NT2/D1 (cell line): ENCODE data around the gene F2RL1.

Experiments used
- DNase-seq: peaks from one replicate; pipeline ENCODE4 v3.0.0-alpha.2; 2011; ENCODE audit warnings: low read depth, low spot score
- H3K27me3 ChIP-seq: 2 replicates; pipeline ENCODE4 v1.6.0; 2011; ENCODE audit warnings: mild to moderate bottlenecking; ENCODE audit not compliant: insufficient read length, insufficient read depth
- H3K36me3 ChIP-seq: 2 replicates; pipeline ENCODE4 v1.6.1; 2011; ENCODE audit warnings: mild to moderate bottlenecking, low read length, mixed read lengths; ENCODE audit not compliant: insufficient read depth, insufficient read length
- H3K4me1 ChIP-seq: 2 replicates; pipeline ENCODE4 v1.5.1; 2011; ENCODE audit not compliant: insufficient read depth, insufficient read length
- H3K4me3 ChIP-seq: 2 replicates; pipeline ENCODE4 v1.5.1; 2011; ENCODE audit warnings: low read depth; ENCODE audit not compliant: insufficient read length
- H3K9ac ChIP-seq: 2 replicates; pipeline ENCODE4 v1.6.0; 2011; ENCODE audit warnings: low read depth; ENCODE audit not compliant: insufficient read length
- H3K9me3 ChIP-seq: 2 replicates; pipeline ENCODE4 v1.5.1; 2011; ENCODE audit warnings: mild to moderate bottlenecking, low read length; ENCODE audit not compliant: insufficient read depth
- SUZ12 ChIP-seq: IDR thresholded peaks from 2 replicates; pipeline ENCODE4 v1.6.1; 2011; ENCODE audit not compliant: insufficient read length, insufficient read depth; ENCODE audit errors: extremely low read depth
- YY1 ChIP-seq: IDR thresholded peaks from 2 replicates; pipeline ENCODE4 v1.6.1; 2011; ENCODE audit not compliant: insufficient read length, insufficient read depth
- ZNF274 ChIP-seq: IDR thresholded peaks from 2 replicates; pipeline ENCODE4 v1.6.1; 2011; ENCODE audit warnings: mild to moderate bottlenecking, low read depth, low read length

The F2RL1 gene

DNA sequence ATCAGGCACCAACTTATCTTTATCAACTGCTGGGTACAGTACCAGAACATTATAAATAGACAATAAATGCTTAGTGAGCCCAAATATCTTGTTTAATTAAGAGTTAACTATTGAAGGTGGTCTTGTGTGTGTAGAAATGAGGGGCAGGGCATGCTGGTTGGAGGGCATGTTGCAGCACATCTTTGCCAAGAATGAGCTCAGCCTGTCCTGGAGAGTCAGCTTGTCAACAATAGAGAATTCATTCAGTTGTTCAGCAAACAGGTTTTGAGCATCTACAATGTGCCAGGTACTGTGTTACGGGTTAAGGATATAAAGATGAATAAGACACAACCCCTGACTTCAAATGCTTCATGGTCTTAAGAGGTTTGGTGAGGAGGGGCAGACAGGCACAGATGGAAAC is 19.2 kb upstream of the F2RL1 start:
- Histone ChIP-seq H3K9me3 (no peaks in the 10 kb centered on the region), H3K4me1 (no peaks in the 10 kb centered on the region), H3K27me3 (no peaks in the 10 kb centered on the region), H3K9ac (no peak overlapping the region), H3K4me3 (no peak overlapping the region), H3K36me3 (no peaks in the 10 kb centered on the region)
- DNase-seq, result no peak
- TF ChIP-seq SUZ12 (no peak), ZNF274 (no peak)

GRCh38 chr5:76800579-76800978 is 18.3 kb upstream of the F2RL1 start:
- Histone ChIP-seq H3K4me3 (no peak overlapping the region), H3K36me3 (no peaks in the 10 kb centered on the region), H3K4me1 (no peaks in the 10 kb centered on the region), H3K9ac (no peak overlapping the region), H3K27me3 (no peaks in the 10 kb centered on the region), H3K9me3 (no peaks in the 10 kb centered on the region)
- DNase-seq, result no peak
- TF ChIP-seq SUZ12, result no peak
- no peak for TF ChIP-seq YY1
- TF ChIP-seq ZNF274, result no peak

DNA sequence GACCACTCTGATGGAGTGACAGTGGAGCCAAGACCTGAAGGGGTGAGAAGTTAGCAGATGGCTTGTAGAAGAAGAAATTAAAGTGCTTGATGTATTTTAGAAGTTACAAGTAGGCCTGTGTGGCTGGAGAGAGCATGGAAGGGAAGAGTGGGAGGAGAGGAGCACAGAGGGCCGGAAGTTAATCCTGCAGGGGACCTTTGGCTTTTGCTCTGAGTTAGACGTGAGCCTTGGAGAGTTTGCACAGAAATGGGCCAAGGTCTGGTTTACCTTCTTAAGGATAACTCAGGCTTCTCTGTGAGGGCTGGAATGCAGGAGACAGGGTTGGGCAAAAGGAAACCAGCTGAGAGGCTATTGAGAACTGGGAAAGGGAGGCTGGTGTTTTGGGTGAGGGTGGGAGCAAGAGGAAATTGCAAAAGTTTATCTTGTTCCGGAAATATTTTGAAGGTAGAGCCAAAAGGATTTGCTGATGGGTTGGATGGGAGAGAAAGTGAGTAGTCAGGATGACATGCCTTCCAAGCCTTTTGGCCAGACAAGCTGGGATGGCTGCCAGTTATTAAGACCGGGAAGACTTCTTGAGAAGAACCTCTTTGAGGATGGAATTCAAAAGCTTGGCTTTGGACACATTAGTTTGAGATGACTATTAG is 17.5 kb upstream of the F2RL1 start:
- Histone ChIP-seq H3K27me3 (no peaks in the 10 kb centered on the region), H3K9me3 (no peaks in the 10 kb centered on the region), H3K36me3 (no peaks in the 10 kb centered on the region), H3K9ac (no peak overlapping the region), H3K4me3 (no peak overlapping the region), H3K4me1 (no peaks in the 10 kb centered on the region)
- no peak for DNase-seq
- TF ChIP-seq SUZ12, result no peak

DNA sequence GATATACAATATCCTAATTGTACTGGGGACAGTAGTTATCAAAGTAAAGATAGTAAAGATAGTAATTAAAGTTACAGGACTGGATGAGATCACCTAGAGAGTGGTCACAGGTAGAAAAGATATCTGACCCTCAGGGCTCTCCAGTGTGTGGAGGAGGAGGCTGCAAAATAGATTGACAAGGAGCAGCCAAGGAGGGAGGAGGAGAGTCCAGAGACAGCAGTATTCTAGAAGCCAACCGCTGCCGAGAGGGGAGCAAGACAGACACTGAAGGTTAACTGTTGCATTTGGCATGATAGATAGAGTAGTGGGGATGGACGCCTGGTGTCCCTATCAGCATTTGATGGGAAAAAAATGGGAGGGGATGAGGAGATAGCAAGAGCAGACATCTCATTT is 17.0 kb upstream of the F2RL1 start:
- H3K36me3 ChIP-seq, result no peaks in the 10 kb centered on the region
- H3K9ac ChIP-seq, result no peak overlapping the region
- no peaks in the 10 kb centered on the region for H3K4me1 ChIP-seq
- no peaks in the 10 kb centered on the region for H3K27me3 ChIP-seq
- H3K9me3 ChIP-seq, result no peaks in the 10 kb centered on the region
- H3K4me3 ChIP-seq, result no peak overlapping the region
- no peak for DNase-seq
- TF ChIP-seq YY1 (no peak), SUZ12 (no peak), ZNF274 (no peak)

GRCh38 chr5:76804266-76804665 is 14.6 kb upstream of the F2RL1 start:
- TF ChIP-seq SUZ12, result no peak
- no peak for TF ChIP-seq ZNF274
- TF ChIP-seq YY1, result no peak
- H3K4me1 ChIP-seq, result peaks cover 3% of the 10 kb centered on the region

DNA sequence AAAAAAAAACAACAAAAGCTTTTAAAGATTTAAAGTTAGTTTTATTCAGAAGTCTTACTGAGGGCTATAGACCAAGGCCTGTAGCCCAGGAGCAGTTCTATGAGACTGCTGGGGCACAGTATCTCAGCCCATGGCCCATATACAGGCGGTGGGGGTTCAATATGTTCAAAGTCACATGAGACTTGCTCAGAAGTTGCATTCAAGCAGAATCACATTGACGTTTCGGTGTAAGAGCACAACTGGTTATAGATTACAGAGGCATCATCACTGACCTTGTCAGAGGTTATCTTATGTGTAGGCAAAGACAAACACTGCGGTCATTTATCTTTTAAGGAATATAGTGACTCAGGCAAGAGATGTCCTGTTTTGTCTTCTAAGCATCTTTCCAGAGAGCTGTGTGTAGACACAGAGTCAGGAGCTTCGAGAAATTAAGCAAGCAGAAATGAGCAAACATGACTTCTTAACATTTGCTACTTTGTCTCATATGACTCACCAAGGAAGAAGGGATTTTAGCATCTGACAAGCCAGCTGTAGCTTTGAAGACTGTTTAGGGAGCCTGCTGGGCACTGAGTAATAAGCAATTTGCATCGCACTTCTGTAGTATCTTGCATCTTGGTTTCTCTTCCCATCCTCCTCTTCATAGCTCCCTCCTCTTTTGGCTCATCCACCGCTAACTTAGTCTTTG is 12.9 kb upstream of the F2RL1 start:
- Histone ChIP-seq H3K9me3 (peaks cover 3% of the 10 kb centered on the region; the same call in 1 of the 2 replicates), H3K4me3 (peak overlapping the region; percentile 44), H3K36me3 (no peaks in the 10 kb centered on the region), H3K4me1 (peaks cover 4% of the 10 kb centered on the region), H3K27me3 (no peaks in the 10 kb centered on the region), H3K9ac (peak overlapping the region; percentile 76)
- TF ChIP-seq SUZ12, result no peak
- no peak for TF ChIP-seq ZNF274
- no peak for TF ChIP-seq YY1
- DNase-seq, result no peak

More at GRCh38 chr5:76804266-76804665, 14.6 kb upstream of the F2RL1 start:
- Histone ChIP-seq H3K9ac (no peak overlapping the region), H3K4me3 (no peak overlapping the region), H3K9me3 (no peaks in the 10 kb centered on the region), H3K27me3 (no peaks in the 10 kb centered on the region), H3K36me3 (no peaks in the 10 kb centered on the region)
- DNase-seq, result no peak

DNA sequence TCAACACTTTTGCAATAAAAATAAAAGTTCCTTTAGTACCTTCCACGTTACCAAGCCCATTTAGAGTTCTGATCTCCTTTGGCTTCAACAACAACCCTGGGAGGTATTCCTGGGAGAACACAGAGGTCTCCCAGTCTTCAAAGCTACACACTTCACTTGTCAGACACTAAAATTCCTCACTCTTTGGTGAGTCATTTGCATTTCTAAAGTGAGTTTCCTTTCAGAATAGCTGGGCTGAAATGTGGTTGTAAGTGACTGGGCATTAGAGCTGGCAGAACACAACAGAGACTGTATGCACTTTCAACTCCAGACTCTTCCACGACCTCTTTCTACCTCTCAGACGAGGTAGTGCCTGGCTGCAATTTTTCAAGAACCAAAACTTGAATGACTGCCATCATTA is 11.5 kb upstream of the F2RL1 start:
- H3K9ac ChIP-seq, result no peak overlapping the region
- no peak overlapping the region for H3K4me3 ChIP-seq
- peaks cover 7% of the 10 kb centered on the region; the same call in 1 of the 2 replicates for H3K9me3 ChIP-seq
- peak; percentile 77 for DNase-seq
- H3K27me3 ChIP-seq, result no peaks in the 10 kb centered on the region
- no peaks in the 10 kb centered on the region for H3K36me3 ChIP-seq
- no peak for TF ChIP-seq ZNF274
- no peak for TF ChIP-seq SUZ12
- TF ChIP-seq YY1, result no peak
- H3K4me1 ChIP-seq, result peaks cover 4% of the 10 kb centered on the region
